HG03196 (cell line): Measurements from ENCODE around the gene DNAJB8.

ENCODE experiments used
- ATAC-seq: cut with Tn5 transposase; IDR thresholded peaks from one replicate; pipeline ENCODE4 v1.9.1; 2021; ENCODE audit not compliant: unreplicated experiment

DNAJB8 gene

DNA sequence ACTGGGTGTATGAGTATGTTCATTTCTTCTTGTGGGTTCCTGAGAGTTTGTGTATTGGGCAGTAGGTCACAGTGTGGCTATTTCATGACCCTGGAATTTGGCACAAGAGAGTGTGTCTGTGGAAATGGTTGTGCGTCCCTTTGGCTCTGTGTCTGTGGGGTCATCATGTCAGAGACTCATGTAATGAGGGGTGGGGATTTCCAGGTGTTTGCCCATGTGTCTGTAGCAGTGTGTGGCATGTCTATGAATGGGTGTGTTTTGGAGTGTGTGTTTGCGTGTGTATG is 27.6 kb upstream of the DNAJB8 start:
- no peak for ATAC-seq

GRCh38 chr3:128493570-128494366 is 27.1 kb upstream of the DNAJB8 start:
- no peak for ATAC-seq

DNA sequence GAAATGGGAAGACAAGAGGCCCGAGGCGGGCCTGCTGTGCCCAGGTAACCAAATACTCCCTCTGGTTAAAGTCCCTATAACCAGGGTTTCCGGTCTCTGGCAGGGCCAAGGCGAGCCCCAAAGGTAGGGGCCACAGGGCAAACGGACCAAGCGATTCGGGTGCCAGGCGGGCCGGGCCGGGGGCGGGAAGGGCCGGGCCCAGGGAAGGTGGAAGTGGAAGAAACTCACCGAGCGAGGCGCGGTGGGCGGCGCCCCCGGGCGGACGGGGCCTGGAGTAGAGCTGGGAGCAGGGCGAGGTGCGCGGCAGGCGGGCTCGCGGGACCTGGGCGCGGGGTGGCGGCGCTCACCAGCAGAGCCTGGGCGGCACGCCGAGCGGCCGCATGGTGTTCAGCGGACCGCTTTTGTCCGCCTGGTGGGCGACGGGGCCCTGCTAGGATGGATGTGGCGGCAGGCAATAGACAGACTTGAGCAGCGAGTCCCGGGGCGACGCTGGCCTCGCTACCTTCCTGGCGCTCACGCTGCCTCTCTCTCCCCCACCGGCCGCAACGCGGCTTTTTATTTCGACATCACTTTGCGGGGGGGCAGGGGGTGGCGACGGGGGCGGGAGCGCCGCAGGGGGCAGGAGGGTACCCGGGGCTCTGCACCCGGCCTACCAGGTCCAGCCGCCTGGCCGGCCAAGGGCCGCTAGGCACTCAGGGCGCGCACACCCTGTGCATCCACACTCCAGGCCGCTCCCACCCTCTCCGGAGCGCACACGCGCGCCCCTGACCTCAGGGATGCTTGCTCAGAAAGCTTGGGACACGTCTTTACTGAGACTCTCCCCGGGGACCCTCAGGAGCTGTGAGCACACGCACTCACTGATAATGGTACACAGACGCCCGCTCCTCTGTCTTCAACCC is 26.2 kb upstream of the DNAJB8 start, which contains the start of gene GATA2:
TSS of gene GATA2 (minus strand) at position 531 of the 899 bp plus-strand sequence. CDS start 6,170 bp downstream, outside the sequence.
- no peak for ATAC-seq

DNA sequence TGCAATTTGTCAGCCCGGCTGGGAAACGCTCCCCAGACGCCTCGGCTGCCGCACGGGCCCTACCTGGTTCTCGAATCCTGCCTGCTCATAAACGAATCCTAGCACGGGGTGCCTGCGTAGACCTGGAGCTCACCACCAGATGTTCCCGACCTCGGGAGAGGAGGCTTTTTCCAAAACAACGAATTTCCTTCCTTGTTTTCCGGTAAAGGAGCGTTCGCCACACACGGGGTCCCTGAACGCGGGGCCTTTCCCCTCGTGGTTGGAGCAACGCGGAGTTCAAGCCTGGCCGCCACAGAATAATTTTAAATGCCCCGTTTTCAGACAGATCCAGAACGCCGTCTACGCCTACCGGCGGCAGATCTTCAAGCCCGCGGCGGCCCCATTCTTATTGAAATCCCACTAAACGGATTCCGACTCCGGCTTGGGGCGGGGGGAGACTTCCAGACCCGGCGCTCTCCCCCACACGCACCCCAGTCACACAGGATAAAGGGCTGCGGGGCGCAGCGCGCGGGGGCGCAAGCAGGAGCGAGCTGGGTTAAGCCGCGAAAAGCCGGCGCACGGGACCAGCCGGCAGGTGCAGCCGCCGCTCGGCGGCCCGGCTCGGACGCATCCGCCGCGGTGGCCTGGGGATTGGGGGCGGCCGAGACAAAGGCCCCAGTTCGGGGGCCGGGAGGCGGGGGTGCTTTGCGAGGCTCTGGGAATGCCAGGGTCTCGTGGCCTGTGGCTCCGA is 25.4 kb upstream of the DNAJB8 start:
- no peak for ATAC-seq

DNA sequence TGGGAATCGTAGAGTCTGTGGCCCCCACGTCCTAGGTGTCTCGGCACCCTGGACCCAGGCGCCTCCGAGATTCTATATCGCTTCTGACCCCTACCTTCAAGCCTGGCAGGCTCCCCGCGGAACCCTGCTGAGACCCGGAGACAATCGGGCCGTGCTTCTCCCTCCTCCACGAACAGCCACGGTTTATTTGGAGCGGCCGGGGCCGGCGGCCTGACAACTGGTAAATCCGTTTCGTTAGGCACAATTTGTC is 24.9 kb upstream of the DNAJB8 start:
- no peak for ATAC-seq

- no peak for ATAC-seq
These were observed 24.4 kb upstream of the DNAJB8 start for GRCh38 chr3:128490915-128491690.

GRCh38 chr3:128490650-128490914 is 23.9 kb upstream of the DNAJB8 start:
- no peak for ATAC-seq

- no peak for ATAC-seq
These were observed 23.4 kb upstream of the DNAJB8 start for GRCh38 chr3:128489927-128490649.

DNA sequence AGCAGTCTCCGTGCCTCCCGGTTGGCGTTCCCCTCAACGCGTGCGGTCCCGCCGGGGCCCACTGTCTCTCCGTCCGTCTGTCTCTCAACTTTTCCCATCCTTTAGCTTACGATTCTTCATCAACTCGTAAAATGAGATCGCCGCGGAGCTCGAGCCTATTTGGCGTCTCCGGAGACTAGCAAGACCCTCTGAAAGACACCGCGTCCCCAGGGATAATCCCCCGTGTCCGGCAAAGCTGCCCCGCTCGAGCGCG is 22.9 kb upstream of the DNAJB8 start:
- ATAC-seq = no peak

DNA sequence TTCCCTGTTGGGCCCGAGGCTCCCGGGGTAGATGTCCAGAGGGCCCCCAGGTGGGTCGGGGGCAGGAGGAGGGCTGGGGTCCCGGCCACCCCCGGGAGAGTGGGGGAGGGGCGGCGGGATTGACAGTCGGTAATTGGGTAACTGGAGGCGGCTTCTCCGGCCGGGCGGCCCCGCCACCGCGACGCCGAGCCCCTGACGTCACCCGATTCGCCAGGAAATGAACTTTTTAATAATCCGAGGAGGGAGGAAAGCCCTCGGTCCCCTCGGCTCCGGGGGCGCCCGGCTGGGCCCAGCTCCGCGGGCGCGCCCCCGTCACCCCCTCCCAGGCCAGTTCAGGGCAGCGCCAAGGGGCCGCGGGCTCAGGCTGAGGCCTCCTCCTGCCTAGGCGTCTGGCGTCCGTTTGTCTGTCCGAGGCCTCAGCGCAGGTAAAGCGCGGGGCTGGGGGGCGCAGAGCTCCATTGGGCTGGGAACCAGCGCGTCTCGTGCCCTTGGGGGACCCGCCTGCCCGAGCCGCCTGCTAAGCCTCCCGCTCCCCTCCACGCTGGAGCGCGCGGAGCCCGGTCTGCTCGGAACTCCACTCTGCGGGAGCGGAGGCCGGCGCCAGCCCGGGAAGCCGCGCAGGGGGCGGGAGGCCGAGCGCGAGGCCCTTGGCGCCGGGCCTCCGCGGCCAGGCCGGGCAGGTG is 22.4 kb upstream of the DNAJB8 start:
- ATAC-seq = no peak

- no peak for ATAC-seq
These were observed 21.9 kb upstream of the DNAJB8 start for GRCh38 chr3:128488636-128488990.

- no peak for ATAC-seq
These were observed 21.3 kb upstream of the DNAJB8 start for GRCh38 chr3:128487813-128488635.

- no peak for ATAC-seq
These were observed 20.8 kb upstream of the DNAJB8 start for GRCh38 chr3:128487538-128487812.

DNA sequence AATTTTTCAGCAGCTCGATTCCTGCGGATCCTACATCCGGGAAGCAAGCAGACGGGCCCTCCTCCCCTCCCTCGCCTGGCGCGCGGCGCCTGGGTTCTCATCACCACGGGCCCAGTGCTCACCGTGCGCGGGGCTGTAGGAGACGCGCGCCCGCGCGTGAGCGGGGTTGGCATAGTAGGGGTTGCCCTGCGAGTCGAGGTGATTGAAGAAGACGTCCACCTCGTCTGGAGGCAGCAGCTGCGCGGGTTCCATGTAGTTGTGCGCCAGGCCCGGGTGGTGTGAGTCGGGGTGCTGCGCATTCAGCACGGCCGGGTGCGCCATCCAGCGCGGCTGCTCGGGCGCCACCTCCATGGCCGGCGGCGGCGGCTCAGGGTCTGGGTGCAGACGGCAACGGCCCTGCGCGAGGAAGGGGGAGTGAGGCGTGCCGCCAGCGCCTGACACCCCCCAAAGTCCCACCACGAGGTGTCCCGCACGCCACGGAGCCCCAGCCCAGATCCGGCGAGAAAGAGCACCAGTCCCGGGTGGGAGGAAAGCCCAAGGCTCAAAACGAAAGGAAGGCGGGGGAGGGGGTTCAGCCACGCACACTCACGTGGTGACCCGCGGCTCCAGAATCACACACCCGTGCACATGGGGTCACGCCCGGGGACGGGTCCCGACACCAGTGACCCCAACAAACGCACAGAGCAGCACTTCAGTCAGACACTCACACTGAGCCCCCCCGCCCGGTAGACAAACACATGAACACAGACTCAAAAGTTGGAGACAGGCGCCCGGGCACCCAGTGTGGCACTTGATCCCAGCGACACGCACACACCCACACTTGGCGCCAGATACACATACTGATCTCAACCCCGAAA is 20.2 kb upstream of the DNAJB8 start:
- ATAC-seq = no peak

DNA sequence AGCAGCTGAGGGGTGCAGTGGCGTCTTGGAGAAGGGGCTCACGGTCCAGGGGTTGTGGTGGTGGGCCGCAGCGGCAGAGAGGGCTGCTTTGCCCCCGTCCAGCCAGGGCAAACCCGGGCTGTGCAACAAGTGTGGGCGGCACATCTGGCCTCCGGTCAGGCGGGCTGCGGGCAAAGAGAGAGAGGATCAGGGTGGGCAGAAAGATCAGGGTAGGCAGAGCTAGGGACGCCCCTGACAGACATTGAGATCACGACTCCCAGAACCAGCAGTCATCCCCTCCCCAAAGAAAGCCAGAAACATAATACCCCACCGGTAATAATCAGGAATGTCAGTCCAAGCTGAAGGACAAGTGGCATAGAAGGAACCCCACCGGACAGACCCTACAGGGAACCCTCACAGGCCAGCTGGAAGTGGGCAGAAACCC is 19.5 kb upstream of the DNAJB8 start:
- ATAC-seq = no peak

- no peak for ATAC-seq
These were observed 18.9 kb upstream of the DNAJB8 start for GRCh38 chr3:128485282-128486204.

GRCh38 chr3:128484404-128485281 is 18.0 kb upstream of the DNAJB8 start:
- ATAC-seq = no peak
